Measurements from ENCODE around the gene TOMM20. TPM values are rescaled to one million over a fixed set of nuclear protein-coding genes. Genes with fewer than 3 reads are reported as not detected.
"Not testable (repeated sequence)": the region's sequence is repeated elsewhere in the genome, so short reads cannot be mapped to it uniquely, and the experiment has no call there.

TOMM20 gene
- total RNA-seq, 2 donors from 2014 or later: 54.7 to 75.2 TPM

DNA sequence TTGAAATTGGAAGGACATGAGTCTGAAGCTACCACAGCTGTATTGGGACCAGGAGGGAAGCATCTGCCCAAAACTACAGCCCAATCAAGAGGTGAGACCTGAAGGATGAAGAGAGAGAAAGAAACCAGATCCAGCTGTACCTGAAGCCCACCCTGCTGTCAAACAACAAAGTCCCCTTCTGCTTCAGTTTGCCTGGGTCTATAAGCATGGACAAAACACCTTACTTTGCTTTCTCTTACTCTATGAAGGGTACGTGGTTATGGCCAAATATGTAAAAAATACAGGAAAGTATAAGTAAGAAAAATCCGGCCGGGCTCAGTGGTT, 26.4 kb downstream of the TOMM20 start:
- H3K4me3 ChIP-seq: no peak overlapping the region
- no peak for TF ChIP-seq POLR2A (IDR thresholded peaks at IDR 0.05)
- TF ChIP-seq, protein P1, sequence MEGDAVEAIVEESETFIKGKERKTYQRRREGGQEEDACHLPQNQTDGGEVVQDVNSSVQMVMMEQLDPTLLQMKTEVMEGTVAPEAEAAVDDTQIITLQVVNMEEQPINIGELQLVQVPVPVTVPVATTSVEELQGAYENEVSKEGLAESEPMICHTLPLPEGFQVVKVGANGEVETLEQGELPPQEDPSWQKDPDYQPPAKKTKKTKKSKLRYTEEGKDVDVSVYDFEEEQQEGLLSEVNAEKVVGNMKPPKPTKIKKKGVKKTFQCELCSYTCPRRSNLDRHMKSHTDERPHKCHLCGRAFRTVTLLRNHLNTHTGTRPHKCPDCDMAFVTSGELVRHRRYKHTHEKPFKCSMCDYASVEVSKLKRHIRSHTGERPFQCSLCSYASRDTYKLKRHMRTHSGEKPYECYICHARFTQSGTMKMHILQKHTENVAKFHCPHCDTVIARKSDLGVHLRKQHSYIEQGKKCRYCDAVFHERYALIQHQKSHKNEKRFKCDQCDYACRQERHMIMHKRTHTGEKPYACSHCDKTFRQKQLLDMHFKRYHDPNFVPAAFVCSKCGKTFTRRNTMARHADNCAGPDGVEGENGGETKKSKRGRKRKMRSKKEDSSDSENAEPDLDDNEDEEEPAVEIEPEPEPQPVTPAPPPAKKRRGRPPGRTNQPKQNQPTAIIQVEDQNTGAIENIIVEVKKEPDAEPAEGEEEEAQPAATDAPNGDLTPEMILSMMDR (IDR thresholded peaks at IDR 0.05): no peak
- intact Hi-C loops (cut with DNase I): loop anchor here (10.0 kb wide), 1 partner anchor 313 kb away; no protein-coding TSS in a partner anchor
- H3K4me1 ChIP-seq: peaks cover 14% of the 10 kb centered on the region
- no peaks in the 10 kb centered on the region for H3K9me3 ChIP-seq
- no peaks in the 10 kb centered on the region for H3K27me3 ChIP-seq
- DNase-seq: no peak
- WGBS, 2 donors: 90% methylated on average over 3 of the region's 3 CpGs
- H3K27ac ChIP-seq: no peak overlapping the region
- H3K36me3 ChIP-seq (replicated peaks in 1 of 2; ENCODE audit: insufficient read depth in 1 of 2, low read depth in 2 of 2): no peaks in the 10 kb centered on the region
- no peak for ATAC-seq

DNA sequence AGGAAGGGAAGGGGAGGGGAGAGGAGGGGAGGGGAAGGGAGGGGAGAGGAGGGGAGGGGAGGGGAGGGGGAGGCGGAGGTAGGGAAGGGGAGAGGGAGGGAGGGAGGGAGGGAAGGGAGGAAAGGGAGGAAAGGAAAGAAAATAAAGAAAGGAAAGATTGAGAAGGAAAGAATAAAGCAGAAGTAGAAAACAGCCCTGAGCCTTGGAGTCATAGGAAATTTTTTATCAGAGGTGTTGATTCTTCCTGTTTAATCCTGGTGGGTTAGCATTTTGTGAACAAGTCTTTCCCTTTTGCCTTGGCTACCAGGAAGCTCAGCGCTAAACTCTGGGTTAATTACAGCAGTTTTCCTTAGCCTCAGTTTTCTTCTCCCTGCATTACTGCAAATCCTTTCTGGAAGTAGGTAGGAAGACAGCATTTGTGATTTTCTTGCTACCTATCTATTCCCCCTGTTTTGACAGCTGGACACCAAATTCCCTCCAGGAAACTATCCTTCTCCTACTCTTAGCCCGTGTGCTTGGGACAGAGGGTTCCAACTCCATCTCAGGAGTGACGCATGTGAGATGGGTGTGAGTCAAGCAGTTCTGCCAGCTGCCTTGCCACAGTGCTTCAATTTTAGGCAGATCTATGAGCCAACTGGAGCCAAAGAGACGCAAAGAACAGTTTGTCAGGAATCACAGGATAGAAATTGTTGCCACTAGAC, 26.9 kb downstream of the TOMM20 start:
- DNase-seq: no peak
- Histone ChIP-seq H3K27ac (no peak overlapping the region), H3K36me3 (replicated peaks in 1 of 2; ENCODE audit: insufficient read depth in 1 of 2, low read depth in 2 of 2) (no peaks in the 10 kb centered on the region), H3K4me3 (no peak overlapping the region), H3K4me1 (peaks cover 14% of the 10 kb centered on the region), H3K27me3 (no peaks in the 10 kb centered on the region), H3K9me3 (no peaks in the 10 kb centered on the region)
- 74 to 86% methylated on average over 4 of the region's 5 CpGs for WGBS, 2 donors
- no peak for ATAC-seq
- no peak for TF ChIP-seq POLR2A (IDR thresholded peaks at IDR 0.05)
- TF ChIP-seq, protein P1 (IDR thresholded peaks at IDR 0.05): no peak
- intact Hi-C loops (cut with DNase I): loop anchor here (10.0 kb wide), 1 partner anchor 313 kb away; no protein-coding TSS in a partner anchor

DNA sequence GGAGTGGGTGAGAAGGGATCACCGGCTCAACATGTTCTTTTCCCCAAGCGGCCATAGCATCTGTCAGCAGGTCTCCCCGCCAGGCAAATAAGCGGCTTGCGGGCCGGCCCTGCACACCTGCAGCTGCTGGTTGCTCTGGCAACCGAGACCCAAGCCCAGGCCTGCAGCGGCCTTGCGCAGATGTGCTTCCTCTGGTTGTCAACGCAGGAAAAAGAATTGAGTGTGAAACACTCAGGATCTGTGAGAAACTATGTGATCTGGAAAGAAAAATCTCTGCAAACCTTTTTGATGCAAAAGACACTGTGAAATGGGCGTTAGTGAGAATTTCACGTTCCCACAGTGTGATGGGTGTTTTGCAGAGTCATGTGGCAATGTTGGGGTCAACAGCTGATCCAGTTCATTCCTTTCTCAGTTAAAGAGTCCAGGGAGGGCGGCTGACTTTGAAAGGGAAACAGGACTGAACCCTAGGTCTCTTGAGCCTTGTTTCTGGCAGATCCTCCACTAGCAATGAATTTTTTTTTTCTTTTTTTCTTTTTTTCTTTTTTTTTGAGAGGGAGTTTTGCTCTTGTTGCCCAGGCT, 28.4 kb downstream of the TOMM20 start:
- intact Hi-C loops (cut with DNase I): loop anchor here (10.0 kb wide), 1 partner anchor 315 kb away; no protein-coding TSS in a partner anchor
- peaks cover 14% of the 10 kb centered on the region for H3K4me1 ChIP-seq
- H3K27me3 ChIP-seq: no peaks in the 10 kb centered on the region
- no peak for TF ChIP-seq POLR2A (IDR thresholded peaks at IDR 0.05)
- TF ChIP-seq, protein P1 (IDR thresholded peaks at IDR 0.05): no peak
- H3K27ac ChIP-seq: no peak overlapping the region
- H3K4me3 ChIP-seq: no peak overlapping the region
- no peaks in the 10 kb centered on the region for H3K9me3 ChIP-seq
- H3K36me3 ChIP-seq (replicated peaks in 1 of 2; ENCODE audit: insufficient read depth in 1 of 2, low read depth in 2 of 2): no peaks in the 10 kb centered on the region
- DNase-seq (no peak), ATAC-seq (no peak)
- 80 to 82% methylated on average over 13 of the region's 13 CpGs for WGBS, 2 donors

DNA sequence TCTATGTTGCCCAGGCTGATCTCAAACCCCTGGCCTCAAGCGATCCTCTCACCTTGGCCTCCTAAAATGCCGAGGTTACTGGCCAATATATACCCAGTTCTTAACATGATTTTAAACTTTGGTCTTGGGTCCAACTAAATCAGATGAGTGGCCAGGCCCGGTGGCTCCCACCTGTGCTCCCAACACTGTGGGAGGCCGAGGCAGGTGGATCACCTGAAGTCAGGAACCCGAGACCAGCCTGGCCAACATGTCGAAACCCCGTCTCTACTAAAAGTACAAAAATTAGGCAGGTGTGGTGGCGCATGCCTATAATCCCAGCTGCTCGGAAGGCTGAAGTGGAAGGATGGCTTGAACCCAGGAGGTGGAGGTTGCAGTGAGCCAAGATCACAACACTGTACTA, 29.6 kb downstream of the TOMM20 start:
- no peak for TF ChIP-seq POLR2A (IDR thresholded peaks at IDR 0.05)
- TF ChIP-seq, protein P1 (IDR thresholded peaks at IDR 0.05): no peak
- 92 to 93% methylated on average over 9 of the region's 9 CpGs for WGBS, 2 donors
- Histone ChIP-seq H3K9me3 (no peaks in the 10 kb centered on the region), H3K4me3 (no peak overlapping the region), H3K27ac (no peak overlapping the region), H3K27me3 (no peaks in the 10 kb centered on the region), H3K4me1 (peaks cover 4% of the 10 kb centered on the region), H3K36me3 (replicated peaks in 1 of 2; ENCODE audit: insufficient read depth in 1 of 2, low read depth in 2 of 2) (no peaks in the 10 kb centered on the region)
- no peak for ATAC-seq
- DNase-seq: no peak
- intact Hi-C loops (cut with DNase I): no loop called here

DNA sequence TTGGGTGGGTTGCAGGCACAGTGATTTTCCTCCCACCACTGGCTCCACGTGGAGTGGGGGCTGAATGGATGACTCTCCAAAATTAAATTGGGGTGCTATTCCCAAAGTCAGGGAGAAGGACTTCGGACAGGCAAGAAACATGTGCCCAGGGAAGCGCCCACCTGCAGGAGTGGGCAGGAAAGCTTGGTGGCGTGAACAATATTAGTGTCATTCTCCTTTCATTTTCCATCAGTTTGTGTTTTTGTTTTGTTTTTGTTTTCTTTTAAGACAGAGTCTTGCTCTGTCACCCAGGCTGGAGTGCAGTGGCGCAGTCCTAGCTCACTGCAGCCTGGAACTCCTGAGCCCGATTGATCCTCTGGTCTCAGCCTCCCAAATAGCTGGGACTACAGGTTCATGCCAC, 30.1 kb downstream of the TOMM20 start:
- no peak for ATAC-seq
- intact Hi-C loops (cut with DNase I): no loop called here
- 82% methylated on average over 6 of the region's 6 CpGs for WGBS, 2 donors
- Histone ChIP-seq H3K27me3 (no peaks in the 10 kb centered on the region), H3K36me3 (replicated peaks in 1 of 2; ENCODE audit: insufficient read depth in 1 of 2, low read depth in 2 of 2) (no peaks in the 10 kb centered on the region), H3K4me3 (no peak overlapping the region), H3K4me1 (peaks cover 6% of the 10 kb centered on the region), H3K27ac (no peak overlapping the region), H3K9me3 (no peaks in the 10 kb centered on the region)
- peak in 1 of 4 donors; percentile 2 for DNase-seq
- no peak for TF ChIP-seq POLR2A (IDR thresholded peaks at IDR 0.05)
- TF ChIP-seq, protein P1 (IDR thresholded peaks at IDR 0.05): no peak

DNA sequence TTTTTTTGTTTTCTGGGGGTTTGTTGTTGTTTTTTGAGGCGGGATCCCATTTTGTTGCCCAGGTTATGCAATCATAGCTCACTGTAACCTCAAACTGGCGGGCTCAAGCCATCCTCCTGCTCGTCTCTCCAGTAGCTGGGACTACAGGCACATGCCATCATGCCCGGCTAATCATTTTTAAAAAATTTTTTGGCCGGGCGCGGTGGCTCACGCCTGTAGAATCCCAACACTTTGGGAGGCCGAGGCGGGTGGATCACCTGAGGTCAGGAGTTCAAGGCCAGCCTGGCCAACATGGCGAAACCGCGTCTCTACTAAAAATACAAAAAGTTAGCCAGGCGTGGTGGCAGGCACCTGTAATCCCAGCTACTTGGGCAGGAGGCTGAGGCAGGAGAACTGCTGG, 31.1 kb downstream of the TOMM20 start:
- H3K4me3 ChIP-seq; intact Hi-C loops (cut with DNase I); H3K9me3 ChIP-seq; H3K27me3 ChIP-seq; ATAC-seq; H3K27ac ChIP-seq; H3K4me1 ChIP-seq; H3K36me3 ChIP-seq (replicated peaks in 1 of 2; ENCODE audit: insufficient read depth in 1 of 2, low read depth in 2 of 2): not testable (repeated sequence)
- WGBS, 2 donors: 79 to 91% methylated on average over 12 to 14 of the region's 14 CpGs
- peak in 1 of 4 donors; percentile 2 for DNase-seq

All from body of pancreas (tissue), 4 donors.